B cell (primary cell): ENCODE data around the gene ASIP.

ENCODE experiments used
- CTCF ChIP-seq: fragments of 200-600 bp; IDR thresholded peaks from one replicate; pipeline ENCODE4 v1.8.0; 2022; ENCODE audit warnings: antibody characterized with exemption, mild to moderate bottlenecking
- EZH2 ChIP-seq: IDR thresholded peaks from 2 replicates; pipeline ENCODE4 v1.6.1; 2012; ENCODE audit warnings: borderline replicate concordance, low read depth, mild to moderate bottlenecking, moderate library complexity, low read length; ENCODE audit not compliant: insufficient read depth, poor library complexity, severe bottlenecking

GRCh38 chr20:34232494-34233087 lies 8.6 kb upstream of the ASIP start:
- TF ChIP-seq EZH2 = no peak
- TF ChIP-seq CTCF = no peak
